HEK293 (cell line): ENCODE data around the gene FFAR4.

Experiments
- CTCF ChIA-PET: fragments of 350-600 bp; formaldehyde crosslinking; extraction: SDS; loops from one replicate; lab custom pipeline; 2021; ENCODE audit warnings: antibody characterized with exemption; lab: Yijun Ruan, JAX
- POLR2A ChIA-PET: fragments of 300-600 bp; formaldehyde crosslinking; extraction: SDS; loops from one replicate; lab custom pipeline; 2020; ENCODE audit warnings: antibody characterized with exemption, inconsistent platforms; lab: Yijun Ruan, JAX
- H3K27ac ChIP-seq: fragments of 200-500 bp; sonication (Bioruptor generic); 2 replicates; pipeline ENCODE4 v1.5.1; 2014; ENCODE audit warnings: low read depth, low read length, control low read depth, inconsistent platforms; ENCODE audit errors: extremely low read depth
- H3K36me3 ChIP-seq, 2 experiments: fragments of 200-500 bp in 1 of 2; sonication (Bioruptor generic) in 1 of 2; 1 replicate in 1 of 2; 2 replicates in 1 of 2; pipeline ENCODE4 v1.5.1; 2014 to 2017; ENCODE audit warnings: inconsistent platforms in 2 of 2, low read length in 2 of 2; ENCODE audit not compliant: control insufficient read depth in 2 of 2, insufficient read depth in 1 of 2
- H3K4me1 ChIP-seq: fragments of 200-500 bp; sonication (Bioruptor generic); 2 replicates; pipeline ENCODE4 v1.5.1; 2014; ENCODE audit warnings: mild to moderate bottlenecking, low read length, inconsistent platforms; ENCODE audit not compliant: control insufficient read depth, insufficient read depth
- H3K4me3 ChIP-seq: 2 replicates; pipeline ENCODE4 v1.5.1; 2011; ENCODE audit warnings: low read depth, mild to moderate bottlenecking, control low read depth, low read length, moderate library complexity
- H3K9me3 ChIP-seq: fragments of 200-500 bp; sonication (Bioruptor generic); 2 replicates; pipeline ENCODE4 v1.5.1; 2014; ENCODE audit warnings: low read depth, low read length, inconsistent platforms; ENCODE audit not compliant: control insufficient read depth, insufficient read depth
- GFI1B ChIP-seq: fragments of 450-650 bp; formaldehyde crosslinking; IDR thresholded peaks from 2 replicates; pipeline ENCODE4 v1.5.1; 2016; ENCODE audit warnings: missing biosample characterization, missing genetic modification characterization
- IKZF3 ChIP-seq: fragments of 450-650 bp; IDR thresholded peaks from 2 replicates; pipeline ENCODE4 v1.5.0; 2018; ENCODE audit warnings: missing biosample characterization, mild to moderate bottlenecking, missing genetic modification characterization, moderate library complexity
- MEIS1 ChIP-seq: sonication (generic); formaldehyde crosslinking; IDR thresholded peaks from 2 replicates; pipeline ENCODE4 v1.8.1; 2022; ENCODE audit warnings: missing genetic modification reagents, mild to moderate bottlenecking, borderline replicate concordance
- ZFP3 ChIP-seq: fragments of 450-650 bp; formaldehyde crosslinking; IDR thresholded peaks from 2 replicates; pipeline ENCODE4 v1.5.1; 2016; ENCODE audit warnings: low read depth, missing biosample characterization, missing genetic modification characterization
- ZNF132 ChIP-seq: fragments of 450-650 bp; formaldehyde crosslinking; IDR thresholded peaks from 2 replicates; pipeline ENCODE4 v1.5.1; 2017; ENCODE audit warnings: missing biosample characterization, missing genetic modification characterization, borderline replicate concordance
- ZNF2 ChIP-seq: fragments of 450-650 bp; formaldehyde crosslinking; IDR thresholded peaks from 2 replicates; pipeline ENCODE4 v1.5.1; 2016; ENCODE audit warnings: missing biosample characterization, missing genetic modification characterization
- ZNF335 ChIP-seq: fragments of 450-650 bp; formaldehyde crosslinking; conservative IDR thresholded peaks from 2 replicates; pipeline ENCODE4 v1.5.1; 2016; ENCODE audit warnings: missing biosample characterization, missing genetic modification characterization
- ZNF350 ChIP-seq: fragments of 450-650 bp; formaldehyde crosslinking; IDR thresholded peaks from 2 replicates; pipeline ENCODE4 v1.5.0; 2017; ENCODE audit warnings: missing biosample characterization, mild to moderate bottlenecking, missing genetic modification characterization
- ZNF555 ChIP-seq: fragments of 450-650 bp; formaldehyde crosslinking; conservative IDR thresholded peaks from 2 replicates; pipeline ENCODE4 v1.5.1; 2017; ENCODE audit warnings: missing biosample characterization, mild to moderate bottlenecking, missing genetic modification characterization, inconsistent platforms
- ZNF654 ChIP-seq: fragments of 450-650 bp; formaldehyde crosslinking; IDR thresholded peaks from 2 replicates; pipeline ENCODE4 v1.5.1; 2016; ENCODE audit warnings: low read depth, missing biosample characterization, missing genetic modification characterization
- ZNF791 ChIP-seq: fragments of 450-650 bp; formaldehyde crosslinking; IDR thresholded peaks from 2 replicates; pipeline ENCODE4 v1.5.1; 2016; ENCODE audit warnings: missing biosample characterization, missing genetic modification characterization
- ZNF792 ChIP-seq: fragments of 450-650 bp; formaldehyde crosslinking; IDR thresholded peaks from 2 replicates; pipeline ENCODE4 v1.5.1; 2016; ENCODE audit warnings: missing biosample characterization, missing genetic modification characterization
- ZSCAN23 ChIP-seq: fragments of 450-650 bp; formaldehyde crosslinking; IDR thresholded peaks from 2 replicates; pipeline ENCODE4 v1.5.1; 2016; ENCODE audit warnings: missing biosample characterization, missing genetic modification characterization
- ZXDB ChIP-seq: fragments of 450-650 bp; formaldehyde crosslinking; IDR thresholded peaks from 2 replicates; pipeline ENCODE4 v1.5.1; 2016; ENCODE audit warnings: missing biosample characterization, missing genetic modification characterization
- TF ChIP-seq, protein P1 (sequence below): fragments of 450-650 bp; formaldehyde crosslinking; IDR thresholded peaks from 2 replicates; pipeline ENCODE4 v1.5.1; 2016; ENCODE audit warnings: missing biosample characterization, missing genetic modification characterization, low read depth
- TF ChIP-seq, protein P2 (sequence below): fragments of 450-650 bp; formaldehyde crosslinking; IDR thresholded peaks from 2 replicates; pipeline ENCODE4 v1.5.1; 2016; ENCODE audit warnings: missing biosample characterization, missing genetic modification characterization
- TF ChIP-seq, protein P3 (sequence below): fragments of 450-650 bp; formaldehyde crosslinking; IDR thresholded peaks from 2 replicates; pipeline ENCODE4 v1.5.1; 2017; ENCODE audit warnings: missing biosample characterization, missing genetic modification characterization
- TF ChIP-seq, protein P4 (sequence below): fragments of 450-650 bp; formaldehyde crosslinking; IDR thresholded peaks from 2 replicates; pipeline ENCODE4 v1.5.0; 2017; ENCODE audit warnings: missing biosample characterization, missing genetic modification characterization, borderline replicate concordance
- TF ChIP-seq, protein P5 (sequence below): fragments of 450-650 bp; formaldehyde crosslinking; IDR thresholded peaks from 2 replicates; pipeline ENCODE4 v1.5.1; 2016; ENCODE audit warnings: missing biosample characterization, missing genetic modification characterization

Gene FFAR4

DNA sequence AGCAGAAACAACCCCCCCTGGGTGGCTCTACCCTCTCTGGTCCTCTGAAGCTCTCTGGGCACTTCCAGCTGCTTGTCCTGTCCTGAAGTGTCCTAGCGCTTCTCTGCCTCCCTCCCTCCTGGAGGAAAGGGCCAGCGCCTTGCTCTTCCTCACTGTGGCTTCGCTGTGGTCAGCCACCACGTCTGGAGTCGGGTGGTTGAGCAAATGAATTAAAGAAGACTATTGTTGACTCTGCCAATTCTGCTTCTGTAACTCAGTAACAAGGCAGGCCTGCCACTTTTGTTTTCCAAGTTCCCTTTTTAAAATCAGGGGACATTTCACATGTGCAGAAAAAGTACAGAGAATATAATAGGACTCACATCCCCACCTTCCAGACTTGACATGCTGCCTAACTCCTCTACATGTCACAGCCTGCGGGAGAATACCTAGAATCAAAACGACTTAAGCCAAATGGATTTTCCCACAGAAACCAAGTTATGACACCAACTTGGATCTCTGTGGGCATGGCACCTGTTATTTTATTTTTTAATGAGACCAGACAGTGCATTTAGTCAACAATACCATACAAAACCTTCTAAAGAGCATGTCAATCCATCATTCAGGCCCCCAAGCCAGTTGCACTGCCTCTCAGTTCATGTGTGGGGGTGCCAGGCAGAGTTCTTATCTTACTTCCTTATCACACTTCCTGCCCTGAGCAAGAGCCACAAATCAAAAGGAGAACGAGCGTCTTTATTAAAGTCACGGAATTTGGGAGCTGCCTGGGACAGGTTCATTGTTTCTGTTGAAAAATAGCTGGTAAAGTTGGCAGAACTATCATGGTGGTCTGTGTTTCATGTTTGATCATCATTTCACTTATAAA is 6.8 kb downstream of the FFAR4 start (continued):
- TF ChIP-seq, protein P1, sequence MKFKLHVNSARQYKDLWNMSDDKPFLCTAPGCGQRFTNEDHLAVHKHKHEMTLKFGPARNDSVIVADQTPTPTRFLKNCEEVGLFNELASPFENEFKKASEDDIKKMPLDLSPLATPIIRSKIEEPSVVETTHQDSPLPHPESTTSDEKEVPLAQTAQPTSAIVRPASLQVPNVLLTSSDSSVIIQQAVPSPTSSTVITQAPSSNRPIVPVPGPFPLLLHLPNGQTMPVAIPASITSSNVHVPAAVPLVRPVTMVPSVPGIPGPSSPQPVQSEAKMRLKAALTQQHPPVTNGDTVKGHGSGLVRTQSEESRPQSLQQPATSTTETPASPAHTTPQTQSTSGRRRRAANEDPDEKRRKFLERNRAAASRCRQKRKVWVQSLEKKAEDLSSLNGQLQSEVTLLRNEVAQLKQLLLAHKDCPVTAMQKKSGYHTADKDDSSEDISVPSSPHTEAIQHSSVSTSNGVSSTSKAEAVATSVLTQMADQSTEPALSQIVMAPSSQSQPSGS (tag by site-specific recombination): no peak
- TF ChIP-seq, all 188 proteins: peak for 0

DNA sequence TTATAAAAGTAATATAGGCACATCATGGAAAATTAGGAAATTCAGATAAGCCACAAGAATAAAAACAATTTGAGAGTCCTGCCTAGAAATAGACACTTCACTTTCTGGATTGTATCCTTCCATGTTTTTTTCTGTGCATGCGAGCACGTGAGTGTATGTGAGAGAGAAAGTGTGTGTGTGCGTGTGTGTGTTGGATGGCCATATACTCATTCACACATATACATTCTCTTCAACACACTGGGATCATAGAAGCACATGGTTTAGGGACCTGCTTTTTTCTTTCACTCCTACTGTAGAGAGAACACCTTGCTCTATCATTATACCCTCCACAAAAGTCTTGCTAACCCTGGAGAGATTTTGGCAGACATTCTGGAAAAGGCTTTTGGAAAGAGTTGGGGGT is 7.5 kb downstream of the FFAR4 start:
- TF ChIP-seq ZFP3 (tag by site-specific recombination) (no peak), ZNF555 (tag by site-specific recombination) (no peak), ZNF132 (no peak), ZNF791 (tag by site-specific recombination) (no peak), MEIS1 (no peak)
- TF ChIP-seq, protein P2, sequence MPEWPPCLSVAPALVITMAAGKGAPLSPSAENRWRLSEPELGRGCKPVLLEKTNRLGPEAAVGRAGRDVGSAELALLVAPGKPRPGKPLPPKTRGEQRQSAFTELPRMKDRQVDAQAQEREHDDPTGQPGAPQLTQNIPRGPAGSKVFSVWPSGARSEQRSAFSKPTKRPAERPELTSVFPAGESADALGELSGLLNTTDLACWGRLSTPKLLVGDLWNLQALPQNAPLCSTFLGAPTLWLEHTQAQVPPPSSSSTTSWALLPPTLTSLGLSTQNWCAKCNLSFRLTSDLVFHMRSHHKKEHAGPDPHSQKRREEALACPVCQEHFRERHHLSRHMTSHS (tag by site-specific recombination): no peak
- TF ChIP-seq, protein P3, sequence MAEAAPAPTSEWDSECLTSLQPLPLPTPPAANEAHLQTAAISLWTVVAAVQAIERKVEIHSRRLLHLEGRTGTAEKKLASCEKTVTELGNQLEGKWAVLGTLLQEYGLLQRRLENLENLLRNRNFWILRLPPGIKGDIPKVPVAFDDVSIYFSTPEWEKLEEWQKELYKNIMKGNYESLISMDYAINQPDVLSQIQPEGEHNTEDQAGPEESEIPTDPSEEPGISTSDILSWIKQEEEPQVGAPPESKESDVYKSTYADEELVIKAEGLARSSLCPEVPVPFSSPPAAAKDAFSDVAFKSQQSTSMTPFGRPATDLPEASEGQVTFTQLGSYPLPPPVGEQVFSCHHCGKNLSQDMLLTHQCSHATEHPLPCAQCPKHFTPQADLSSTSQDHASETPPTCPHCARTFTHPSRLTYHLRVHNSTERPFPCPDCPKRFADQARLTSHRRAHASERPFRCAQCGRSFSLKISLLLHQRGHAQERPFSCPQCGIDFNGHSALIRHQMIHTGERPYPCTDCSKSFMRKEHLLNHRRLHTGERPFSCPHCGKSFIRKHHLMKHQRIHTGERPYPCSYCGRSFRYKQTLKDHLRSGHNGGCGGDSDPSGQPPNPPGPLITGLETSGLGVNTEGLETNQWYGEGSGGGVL (tag by site-specific recombination): no peak
- Histone ChIP-seq H3K27ac (no peak overlapping the region), H3K36me3 (no peaks in the 10 kb centered on the region), H3K4me3 (no peak overlapping the region), H3K4me1 (peaks cover 6% of the 10 kb centered on the region; the same call in 1 of the 2 replicates), H3K9me3 (no peaks in the 10 kb centered on the region)
- ChIA-PET POLR2A (no interaction called here), CTCF (interaction anchor here (0.8 to 1.2 kb wide), 2 partner anchors 19 to 62 kb away, joined by 3 to 4 read pairs; no protein-coding TSS in a partner anchor)

DNA sequence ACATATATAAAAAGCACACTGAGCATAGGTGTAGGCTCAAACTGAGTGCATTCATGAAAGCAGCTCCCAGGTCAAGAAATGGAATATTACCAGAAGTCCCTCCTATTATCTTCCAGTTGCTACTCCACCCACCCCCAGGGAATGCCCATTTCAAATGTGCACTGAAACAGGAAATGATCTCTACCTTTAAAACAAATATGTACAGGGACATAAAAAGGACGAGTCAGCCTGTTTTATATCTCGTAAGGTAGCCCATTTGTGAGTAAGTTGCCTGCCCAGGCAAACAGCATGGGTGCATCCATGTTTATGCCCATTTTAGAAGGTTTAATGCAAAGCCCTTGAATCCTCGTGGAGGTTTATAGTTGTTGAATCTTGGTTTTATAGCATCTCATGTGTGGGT is 10.4 kb downstream of the FFAR4 start:
- H3K4me1 ChIP-seq: peaks cover 6% of the 10 kb centered on the region; the same call in 1 of the 2 replicates
- H3K36me3 ChIP-seq: no peaks in the 10 kb centered on the region
- no peak overlapping the region for H3K27ac ChIP-seq
- no peaks in the 10 kb centered on the region for H3K9me3 ChIP-seq
- no peak overlapping the region for H3K4me3 ChIP-seq
- TF ChIP-seq, protein P4, sequence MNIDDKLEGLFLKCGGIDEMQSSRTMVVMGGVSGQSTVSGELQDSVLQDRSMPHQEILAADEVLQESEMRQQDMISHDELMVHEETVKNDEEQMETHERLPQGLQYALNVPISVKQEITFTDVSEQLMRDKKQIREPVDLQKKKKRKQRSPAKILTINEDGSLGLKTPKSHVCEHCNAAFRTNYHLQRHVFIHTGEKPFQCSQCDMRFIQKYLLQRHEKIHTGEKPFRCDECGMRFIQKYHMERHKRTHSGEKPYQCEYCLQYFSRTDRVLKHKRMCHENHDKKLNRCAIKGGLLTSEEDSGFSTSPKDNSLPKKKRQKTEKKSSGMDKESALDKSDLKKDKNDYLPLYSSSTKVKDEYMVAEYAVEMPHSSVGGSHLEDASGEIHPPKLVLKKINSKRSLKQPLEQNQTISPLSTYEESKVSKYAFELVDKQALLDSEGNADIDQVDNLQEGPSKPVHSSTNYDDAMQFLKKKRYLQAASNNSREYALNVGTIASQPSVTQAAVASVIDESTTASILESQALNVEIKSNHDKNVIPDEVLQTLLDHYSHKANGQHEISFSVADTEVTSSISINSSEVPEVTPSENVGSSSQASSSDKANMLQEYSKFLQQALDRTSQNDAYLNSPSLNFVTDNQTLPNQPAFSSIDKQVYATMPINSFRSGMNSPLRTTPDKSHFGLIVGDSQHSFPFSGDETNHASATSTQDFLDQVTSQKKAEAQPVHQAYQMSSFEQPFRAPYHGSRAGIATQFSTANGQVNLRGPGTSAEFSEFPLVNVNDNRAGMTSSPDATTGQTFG: no peak
- no peak for TF ChIP-seq ZNF335
- no peak for TF ChIP-seq IKZF3 (tag by site-specific recombination)
- no peak for TF ChIP-seq ZXDB (tag by site-specific recombination)
- TF ChIP-seq, protein P5, sequence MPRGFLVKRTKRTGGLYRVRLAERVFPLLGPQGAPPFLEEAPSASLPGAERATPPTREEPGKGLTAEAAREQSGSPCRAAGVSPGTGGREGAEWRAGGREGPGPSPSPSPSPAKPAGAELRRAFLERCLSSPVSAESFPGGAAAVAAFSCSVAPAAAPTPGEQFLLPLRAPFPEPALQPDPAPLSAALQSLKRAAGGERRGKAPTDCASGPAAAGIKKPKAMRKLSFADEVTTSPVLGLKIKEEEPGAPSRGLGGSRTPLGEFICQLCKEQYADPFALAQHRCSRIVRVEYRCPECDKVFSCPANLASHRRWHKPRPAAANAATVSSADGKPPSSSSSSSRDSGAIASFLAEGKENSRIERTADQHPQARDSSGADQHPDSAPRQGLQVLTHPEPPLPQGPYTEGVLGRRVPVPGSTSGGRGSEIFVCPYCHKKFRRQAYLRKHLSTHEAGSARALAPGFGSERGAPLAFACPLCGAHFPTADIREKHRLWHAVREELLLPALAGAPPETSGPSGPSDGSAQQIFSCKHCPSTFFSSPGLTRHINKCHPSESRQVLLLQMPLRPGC (tag by site-specific recombination): no peak
- no peak for TF ChIP-seq ZNF792 (tag by site-specific recombination)
- no peak for TF ChIP-seq ZNF2 (tag by site-specific recombination)
- TF ChIP-seq ZSCAN23 (tag by site-specific recombination): no peak
- no peak for TF ChIP-seq GFI1B (tag by site-specific recombination)
- no peak for TF ChIP-seq ZNF350 (tag by site-specific recombination)
- TF ChIP-seq ZNF654 (tag by site-specific recombination): no peak
- ChIA-PET CTCF (interaction anchor here (0.6 to 2.6 kb wide), 2 partner anchors 22 to 38 kb away, joined by 3 to 10 read pairs; no protein-coding TSS in a partner anchor), POLR2A (no interaction called here)
